ENCODE results near the gene PKNOX2. TPM values are rescaled to one million over a fixed set of nuclear protein-coding genes. Genes with fewer than 3 reads are reported as not detected.

PKNOX2 gene
- total and polyA plus RNA-seq, 9 of the 15 experiments (the other 6 are each of a cell fraction or from before 2014, with no cell fraction given) = not detected

GRCh38 chr11:125429174-125429707, 264.7 kb downstream of the PKNOX2 start (continued):
- TF ChIP-seq PRDM10 (IDR thresholded peaks at IDR 0.05; ENCODE audit: partially characterized antibody) = no peak
- no peak for TF ChIP-seq ZNF592 (IDR thresholded peaks at IDR 0.05)
